Mesendoderm (in vitro differentiated cells): Measurements from ENCODE around the gene PRAMEF5.
"Not testable (repeated sequence)": the region's sequence is repeated elsewhere in the genome, so short reads cannot be mapped to it uniquely, and the experiment has no call there.

ENCODE experiments used
- DNase-seq: peaks from one replicate; pipeline ENCODE4 v3.0.0; 2013
- H2AK5ac ChIP-seq: 2 replicates; pipeline ENCODE4 v1.6.1; 2013; ENCODE audit warnings: low read length, inconsistent platforms
- H2BK120ac ChIP-seq: 2 replicates; pipeline ENCODE4 v1.6.1; 2013; ENCODE audit warnings: low read depth, mild to moderate bottlenecking, low read length, moderate library complexity, mixed read lengths
- H2BK15ac ChIP-seq: replicated peaks from 2 replicates; pipeline ENCODE4 v1.6.1; 2013; ENCODE audit warnings: low read depth, mild to moderate bottlenecking, moderate library complexity
- H2BK5ac ChIP-seq: 2 replicates; pipeline ENCODE4 v1.6.1; 2013; ENCODE audit warnings: low read length, inconsistent platforms
- H3K18ac ChIP-seq: 2 replicates; pipeline ENCODE4 v1.6.1; 2013; ENCODE audit warnings: mild to moderate bottlenecking, low read length, mixed read lengths
- H3K23ac ChIP-seq: one replicate; pipeline ENCODE4 v1.6.1; 2013; ENCODE audit warnings: low read length
- H3K27ac ChIP-seq: 2 replicates; pipeline ENCODE4 v1.5.1; 2013; ENCODE audit warnings: low read depth, mild to moderate bottlenecking, inconsistent platforms, low read length, moderate library complexity
- H3K27me3 ChIP-seq: 2 replicates; pipeline ENCODE4 v1.6.1; 2013; ENCODE audit warnings: low read length, control low read depth, mild to moderate bottlenecking, inconsistent platforms; ENCODE audit not compliant: insufficient read depth, poor library complexity
- H3K36me3 ChIP-seq: 2 replicates; pipeline ENCODE4 v1.6.1; 2013; ENCODE audit warnings: low read length, inconsistent platforms; ENCODE audit not compliant: control insufficient read depth, insufficient read depth
- H3K4ac ChIP-seq: one replicate; pipeline ENCODE4 v1.6.1; 2013; ENCODE audit warnings: low read depth, mild to moderate bottlenecking, low read length, moderate library complexity
- H3K4me1 ChIP-seq: 2 replicates; pipeline ENCODE4 v1.6.1; 2013; ENCODE audit warnings: low read depth, low read length, inconsistent platforms; ENCODE audit not compliant: control insufficient read depth
- H3K4me2 ChIP-seq: 2 replicates; pipeline ENCODE4 v1.6.1; 2013; ENCODE audit warnings: low read length
- H3K4me3 ChIP-seq: 2 replicates; pipeline ENCODE4 v1.5.1; 2013; ENCODE audit warnings: mild to moderate bottlenecking, low read length
- H3K56ac ChIP-seq: one replicate; pipeline ENCODE4 v1.6.1; 2013; ENCODE audit warnings: low read length
- H3K79me1 ChIP-seq: 2 replicates; pipeline ENCODE4 v1.6.1; 2013; ENCODE audit warnings: low read length, inconsistent platforms
- H3K79me2 ChIP-seq: 2 replicates; pipeline ENCODE4 v1.6.1; 2013; ENCODE audit warnings: mild to moderate bottlenecking, low read length; ENCODE audit not compliant: control insufficient read depth, insufficient read depth
- H3K9ac ChIP-seq: 2 replicates; pipeline ENCODE4 v1.6.1; 2013; ENCODE audit warnings: low read length, inconsistent platforms
- H4K5ac ChIP-seq: one replicate; pipeline ENCODE4 v1.6.1; 2013; ENCODE audit warnings: low read length
- H4K8ac ChIP-seq: one replicate; pipeline ENCODE4 v1.6.1; 2013; ENCODE audit warnings: low read depth, mild to moderate bottlenecking, control low read depth, low read length, moderate library complexity
- WGBS: extraction: QIAGEN DNeasy Blood & Tissue Kit; methylation state at CpG from one replicate; pipeline ENCODE4 v1.1.7; 2013; ENCODE audit warnings: low lambda C conversion rate, missing lambda C conversion rate; ENCODE audit not compliant: insufficient coverage; ENCODE audit errors: extremely low coverage; 5-methylcytosine and 5-hydroxymethylcytosine counted together

The PRAMEF5 gene

DNA sequence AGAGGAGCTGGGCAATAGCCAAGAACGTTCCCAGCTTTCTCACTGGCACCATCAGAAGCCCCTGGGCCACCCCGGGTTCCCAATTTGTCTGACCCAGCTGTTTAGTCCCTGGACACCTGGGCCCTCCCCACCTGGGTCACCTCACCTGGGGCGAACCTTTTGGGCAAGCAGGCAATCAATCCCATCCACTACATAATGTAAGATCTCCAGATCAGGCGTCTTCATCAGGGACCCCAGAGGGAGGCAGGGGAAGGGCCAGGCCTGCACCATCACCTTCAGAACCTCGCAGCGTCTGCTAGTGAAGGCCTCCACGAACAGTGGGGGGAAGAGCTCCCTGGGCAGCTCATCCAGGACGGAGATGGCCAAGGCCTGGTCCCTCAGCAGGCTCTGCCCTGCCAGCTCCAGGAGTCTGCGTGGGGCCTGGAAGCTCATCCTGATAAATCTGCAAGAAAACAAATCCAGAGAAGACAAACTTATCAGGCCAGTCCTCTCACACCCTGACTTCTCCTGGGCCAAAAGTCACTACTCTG, 28.3 kb upstream of the PRAMEF5 start, which contains the start of gene PRAMEF18:
TSS of gene PRAMEF18 (minus strand) at position 480 of the 530 bp plus-strand sequence. CDS start at position 432, 48 bp downstream.
- not testable (repeated sequence) for H3K79me2 ChIP-seq, H2BK15ac ChIP-seq, H4K5ac ChIP-seq, H3K27ac ChIP-seq, H3K4ac ChIP-seq, H3K9ac ChIP-seq, H3K4me1 ChIP-seq, H3K27me3 ChIP-seq, H2BK120ac ChIP-seq, H2BK5ac ChIP-seq, H3K56ac ChIP-seq, H4K8ac ChIP-seq, H3K4me2 ChIP-seq, H2AK5ac ChIP-seq, H3K79me1 ChIP-seq, H3K23ac ChIP-seq, H3K18ac ChIP-seq, H3K4me3 ChIP-seq, DNase-seq, H3K36me3 ChIP-seq
- no CpG with 5 or more reads among the region's 9 CpGs for WGBS

DNA sequence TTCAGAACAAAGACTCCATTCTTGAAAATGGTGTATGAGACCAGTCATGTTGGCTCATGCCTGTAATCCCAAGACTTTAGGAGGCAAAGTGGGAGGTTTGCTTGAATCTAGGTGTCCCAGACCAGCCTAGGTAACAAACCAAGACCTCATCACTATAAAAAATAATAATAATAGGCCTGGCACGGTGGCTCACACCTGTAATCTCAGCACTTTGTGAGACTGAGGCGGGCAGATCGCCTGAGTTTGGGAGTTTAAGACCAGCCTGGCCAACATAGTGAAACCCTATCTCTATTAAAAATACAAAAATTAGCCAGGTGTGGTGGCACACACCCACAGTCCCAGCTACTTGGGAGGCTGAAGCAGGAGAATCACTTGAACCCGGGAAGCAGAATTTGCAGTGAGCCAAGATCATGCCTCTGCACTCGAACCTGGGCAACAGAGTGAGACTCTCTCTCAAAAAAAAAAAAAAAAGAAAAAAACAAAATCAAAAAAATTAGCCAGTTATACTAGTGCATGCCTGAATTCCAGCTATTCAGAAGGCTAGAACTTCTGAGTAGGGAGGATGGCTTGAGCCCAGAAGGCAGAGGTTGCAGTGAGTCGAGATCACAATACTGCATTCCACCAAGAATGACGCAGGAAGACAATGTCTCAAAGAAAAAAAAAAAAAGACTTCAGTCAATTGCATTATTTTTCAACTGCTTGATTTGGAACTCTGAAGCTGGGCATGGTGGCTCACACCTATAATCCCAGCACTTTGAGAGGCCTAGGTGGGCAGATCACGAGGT, 26.5 kb upstream of the PRAMEF5 start:
- H3K79me1 ChIP-seq, H2BK15ac ChIP-seq, H3K18ac ChIP-seq, H3K36me3 ChIP-seq, H4K5ac ChIP-seq, H4K8ac ChIP-seq, H2AK5ac ChIP-seq, H3K27me3 ChIP-seq, H3K9ac ChIP-seq, H3K4me1 ChIP-seq, H2BK5ac ChIP-seq, H2BK120ac ChIP-seq, H3K4me2 ChIP-seq, H3K4me3 ChIP-seq, DNase-seq, H3K79me2 ChIP-seq, H3K56ac ChIP-seq, H3K27ac ChIP-seq, H3K4ac ChIP-seq, H3K23ac ChIP-seq: not testable (repeated sequence)
- no CpG with 5 or more reads among the region's 8 CpGs for WGBS

DNA sequence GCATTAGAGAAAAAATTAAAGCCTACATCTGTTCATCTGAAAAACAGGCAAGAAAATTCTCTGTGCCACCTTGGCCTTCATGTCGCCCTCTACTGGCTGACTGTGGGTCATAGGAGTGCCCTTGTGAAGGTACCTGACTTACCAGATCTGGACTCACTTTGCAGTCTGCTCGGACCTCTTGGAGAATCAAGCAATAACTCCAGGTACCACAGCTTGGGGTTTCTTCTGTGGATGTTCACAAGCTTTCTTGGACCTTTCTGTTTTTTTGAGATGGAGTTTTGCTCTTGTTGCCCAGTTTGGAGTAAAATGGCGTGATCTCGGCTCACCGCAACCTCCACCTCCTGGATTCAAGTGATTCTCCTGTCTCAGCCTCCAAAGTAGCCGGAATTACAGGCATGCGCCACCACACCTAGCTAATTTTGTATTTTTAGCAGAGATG, 25.6 kb upstream of the PRAMEF5 start:
- no peak overlapping the region for H4K5ac ChIP-seq
- H2AK5ac ChIP-seq = no peak overlapping the region
- H2BK15ac ChIP-seq = no peak overlapping the region
- H3K4ac ChIP-seq = no peak overlapping the region
- H3K79me2 ChIP-seq = no peaks in the 10 kb centered on the region
- no peak overlapping the region for H3K56ac ChIP-seq
- no peak overlapping the region for H3K9ac ChIP-seq
- H3K79me1 ChIP-seq = no peaks in the 10 kb centered on the region
- H3K4me3 ChIP-seq = no peak overlapping the region
- H3K4me2 ChIP-seq = no peak overlapping the region
- H3K36me3 ChIP-seq = no peaks in the 10 kb centered on the region
- no peak overlapping the region for H3K27ac ChIP-seq
- no peak overlapping the region for H2BK5ac ChIP-seq
- no peaks in the 10 kb centered on the region for H3K4me1 ChIP-seq
- H3K18ac ChIP-seq = no peak overlapping the region
- H3K27me3 ChIP-seq = no peaks in the 10 kb centered on the region
- DNase-seq = no peak
- no peak overlapping the region for H3K23ac ChIP-seq
- H2BK120ac ChIP-seq = no peak overlapping the region
- no peak overlapping the region for H4K8ac ChIP-seq
- no CpG with 5 or more reads among the region's 7 CpGs for WGBS

DNA sequence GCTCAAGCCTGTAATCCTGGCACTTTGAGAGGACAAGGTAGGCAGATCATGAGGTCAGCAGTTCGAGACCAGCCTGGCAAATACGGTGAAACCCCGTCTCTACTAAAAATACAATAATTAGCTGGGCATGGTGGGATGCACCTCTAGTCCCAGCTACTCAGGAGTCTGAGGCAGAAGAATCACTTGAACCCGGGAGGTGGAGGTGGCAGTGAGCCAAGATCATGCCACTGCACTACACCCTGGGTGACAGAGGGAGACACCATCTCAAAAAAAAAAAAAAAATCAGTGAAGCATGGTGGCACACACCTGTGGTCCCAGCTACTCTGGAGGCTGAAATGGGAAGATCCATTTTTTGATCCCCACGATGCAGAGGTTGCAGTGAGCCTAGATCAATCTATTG, 23.9 kb upstream of the PRAMEF5 start:
- H3K79me1 ChIP-seq, H3K23ac ChIP-seq, H2BK120ac ChIP-seq, H3K56ac ChIP-seq, H2BK15ac ChIP-seq, H3K4me3 ChIP-seq, H4K8ac ChIP-seq, H3K4me1 ChIP-seq, DNase-seq, H4K5ac ChIP-seq, H3K18ac ChIP-seq, H3K79me2 ChIP-seq, H3K27me3 ChIP-seq, H2BK5ac ChIP-seq, H2AK5ac ChIP-seq, H3K4me2 ChIP-seq, H3K4ac ChIP-seq, H3K9ac ChIP-seq, H3K27ac ChIP-seq, H3K36me3 ChIP-seq: not testable (repeated sequence)
- WGBS = no CpG with 5 or more reads among the region's 5 CpGs

DNA sequence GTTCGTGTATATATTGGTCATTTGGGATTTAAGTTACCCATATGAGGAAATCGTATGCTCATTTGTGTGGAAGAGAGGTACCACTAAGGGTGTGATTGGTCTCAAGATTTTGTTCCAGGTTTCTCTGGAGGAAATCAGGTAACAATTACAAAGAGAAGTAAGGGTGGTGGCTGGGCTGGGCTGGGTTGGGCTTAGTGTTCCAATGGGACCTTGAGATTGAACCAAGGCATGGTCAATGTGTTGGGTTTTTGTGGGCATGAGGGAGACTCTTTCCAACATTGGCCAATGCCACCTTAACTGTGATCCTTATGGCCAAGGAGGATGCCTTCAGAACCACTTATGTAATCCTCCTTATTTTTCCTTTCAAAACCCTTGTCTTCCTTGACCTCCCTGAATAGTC, 23.4 kb upstream of the PRAMEF5 start:
- H3K36me3 ChIP-seq, H3K79me1 ChIP-seq, H2AK5ac ChIP-seq, H3K18ac ChIP-seq, H3K27me3 ChIP-seq, H2BK5ac ChIP-seq, H3K23ac ChIP-seq, H3K4ac ChIP-seq, H3K56ac ChIP-seq, H2BK120ac ChIP-seq, H4K5ac ChIP-seq, H3K4me2 ChIP-seq, H4K8ac ChIP-seq, H3K4me1 ChIP-seq, H3K9ac ChIP-seq, H3K27ac ChIP-seq, H2BK15ac ChIP-seq, DNase-seq, H3K79me2 ChIP-seq: not testable (repeated sequence)
- H3K4me3 ChIP-seq = peak overlapping the region; percentile 12
- no CpG with 5 or more reads among the region's 2 CpGs for WGBS
